Stimulated activated CD4-positive, alpha-beta T cell treated with anti-CD3 and anti-CD28 coated beads, Interleukin-4, amount 100 ng/mL, for 1 hour (primary cell): ENCODE results near the gene ABCC11.
A peak's percentile ranks its signal among the peaks of the same experiment; 100 is the strongest.

Experiments
- DNase-seq: peaks from one replicate; pipeline ENCODE4 v3.0.0-alpha.2; 2020

ABCC11 gene

DNA sequence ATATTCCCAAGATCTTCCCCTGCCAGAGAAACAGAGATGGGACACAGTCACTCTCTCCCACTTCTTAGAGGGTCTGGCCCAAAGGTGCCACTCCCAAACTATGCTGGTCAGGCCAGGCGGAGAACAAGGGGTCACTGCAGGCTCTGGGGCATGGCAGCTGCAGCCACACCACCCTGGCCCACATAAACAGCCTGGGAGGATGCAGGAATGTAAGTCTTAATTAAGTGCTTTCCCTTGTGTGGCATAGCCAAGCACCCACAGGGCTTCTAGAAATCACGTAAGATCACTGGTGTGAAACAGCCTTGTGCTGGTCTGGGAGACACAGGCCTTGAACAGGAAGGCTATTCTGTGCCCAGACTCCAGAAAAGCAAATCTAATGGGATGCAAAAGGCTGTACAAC lies 123.1 kb downstream of the ABCC11 start:
- DNase-seq, result no peak

- peak; percentile 52 for DNase-seq
Observed at GRCh38 chr16:48123104-48123788, 124.1 kb downstream of the ABCC11 start.

GRCh38 chr16:48121276-48121675 lies 126.1 kb downstream of the ABCC11 start:
- no peak for DNase-seq

DNA sequence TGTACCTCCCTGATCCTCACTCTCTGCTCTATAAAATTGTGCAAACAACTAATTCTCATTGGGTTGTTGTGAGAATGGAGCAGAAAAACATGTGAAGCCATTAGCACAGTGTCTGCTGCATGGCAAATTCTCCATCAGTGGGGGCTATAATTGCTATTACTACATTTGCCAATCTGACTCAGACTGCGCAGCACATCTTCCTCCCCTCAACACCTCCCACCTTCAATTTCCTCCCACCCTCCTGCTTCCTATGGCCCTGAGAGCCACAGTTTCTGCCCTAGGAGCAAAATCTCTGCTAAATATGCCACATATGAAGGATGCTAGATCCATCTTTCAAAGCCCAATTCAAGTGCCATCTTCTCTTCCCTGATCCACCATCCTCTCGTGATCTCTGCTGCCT lies 128.5 kb downstream of the ABCC11 start:
- no peak for DNase-seq

DNA sequence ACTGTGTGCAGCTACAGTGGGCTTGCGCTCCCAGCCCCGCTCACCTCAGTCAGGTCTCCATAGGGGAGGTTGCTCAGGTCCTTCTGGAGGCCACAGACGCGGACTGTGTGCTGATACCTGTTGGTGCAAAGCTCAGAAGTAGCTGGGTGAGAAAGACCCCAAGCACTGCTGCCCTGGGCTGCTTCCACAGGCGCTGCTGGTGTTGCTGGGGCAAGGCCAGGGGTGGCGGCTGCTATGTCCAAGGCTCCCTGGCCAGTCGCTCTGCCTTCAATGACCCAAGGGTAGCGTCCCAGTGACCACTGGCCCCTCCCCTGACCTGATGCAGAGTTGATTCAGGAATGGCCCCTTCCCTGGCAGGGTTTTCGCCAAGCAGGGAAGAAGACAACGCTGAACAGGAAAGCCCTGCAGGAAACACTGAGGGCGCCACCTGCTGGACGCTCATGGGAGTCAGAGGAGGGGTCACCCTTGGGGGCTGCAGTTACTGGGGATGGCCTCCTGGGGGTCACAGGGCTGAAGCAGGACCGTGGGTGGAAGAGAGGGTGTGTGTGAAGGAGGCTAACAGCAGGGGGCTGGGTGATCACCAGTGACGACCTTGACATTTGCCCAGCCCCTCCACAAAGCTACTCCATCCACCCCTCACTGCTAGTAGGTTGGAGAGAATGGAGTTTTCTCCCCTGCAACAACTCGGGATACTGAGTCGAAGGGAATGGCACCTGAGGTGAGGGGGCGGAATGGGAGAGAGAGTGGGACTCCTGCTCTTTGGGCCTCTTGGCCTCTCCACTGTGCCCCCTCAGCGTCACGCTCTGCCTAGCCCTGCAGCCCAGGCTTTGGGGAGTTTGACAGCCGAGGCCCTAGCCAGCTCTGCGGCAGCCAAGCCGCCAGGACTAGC lies 129.9 kb downstream of the ABCC11 start:
- DNase-seq, result peak; percentile 60
